BE2C (cell line): ENCODE results near the gene ASTN2.

Experiments used
- DNase-seq: peaks from one replicate; pipeline ENCODE4 v3.0.0-alpha.2; 2020
- H3K27me3 ChIP-seq: fragments of 250-450 bp; sonication (Bioruptor Pico); 2 replicates; pipeline ENCODE4 v1.5.1; 2020; ENCODE audit warnings: mild to moderate bottlenecking
- H3K36me3 ChIP-seq: fragments of 250-450 bp; sonication (Bioruptor Pico); 2 replicates; pipeline ENCODE4 v1.5.1; 2020; ENCODE audit warnings: mild to moderate bottlenecking
- H3K4me1 ChIP-seq: fragments of 250-450 bp; sonication (Bioruptor Pico); 2 replicates; pipeline ENCODE4 v1.5.1; 2020
- H3K4me3 ChIP-seq: 2 replicates; pipeline ENCODE4 v1.5.1; 2011; ENCODE audit warnings: low read depth, low read length
- H3K9me3 ChIP-seq: fragments of 250-450 bp; sonication (Bioruptor Pico); 2 replicates; pipeline ENCODE4 v1.5.1; 2020
- CTCF ChIP-seq: IDR thresholded peaks from 2 replicates; pipeline ENCODE4 v1.5.1; 2012; ENCODE audit warnings: mild to moderate bottlenecking, low read depth, low read length

ASTN2 gene

DNA sequence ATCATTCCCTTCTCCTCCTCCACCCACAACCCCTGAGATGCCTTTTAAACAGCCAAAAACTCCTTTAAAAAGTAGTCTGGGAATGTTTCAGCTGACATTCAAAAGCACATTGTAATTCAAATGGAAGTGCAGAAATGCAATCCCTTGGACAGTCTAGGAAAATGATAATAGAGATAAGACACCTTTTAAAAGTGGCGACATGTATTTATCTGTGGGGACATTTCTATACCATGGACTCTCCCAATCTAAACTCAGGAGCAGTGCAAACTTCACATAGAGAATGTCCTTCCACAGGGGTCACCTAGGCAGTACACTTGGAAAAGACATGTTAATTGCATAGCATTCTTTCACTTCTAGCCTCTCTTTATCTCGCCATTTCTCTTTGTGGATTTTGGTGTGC is 694.7 kb downstream of the ASTN2 start:
- Histone ChIP-seq H3K4me1 (0 out of 2 replicates have a peak, but pooled peaks cover 2% of the 10 kb centered on the region), H3K36me3 (peaks cover 42% of the 10 kb centered on the region), H3K4me3 (no peak overlapping the region), H3K9me3 (no peaks in the 10 kb centered on the region), H3K27me3 (no peaks in the 10 kb centered on the region)
- TF ChIP-seq CTCF, result no peak
- DNase-seq, result no peak

DNA sequence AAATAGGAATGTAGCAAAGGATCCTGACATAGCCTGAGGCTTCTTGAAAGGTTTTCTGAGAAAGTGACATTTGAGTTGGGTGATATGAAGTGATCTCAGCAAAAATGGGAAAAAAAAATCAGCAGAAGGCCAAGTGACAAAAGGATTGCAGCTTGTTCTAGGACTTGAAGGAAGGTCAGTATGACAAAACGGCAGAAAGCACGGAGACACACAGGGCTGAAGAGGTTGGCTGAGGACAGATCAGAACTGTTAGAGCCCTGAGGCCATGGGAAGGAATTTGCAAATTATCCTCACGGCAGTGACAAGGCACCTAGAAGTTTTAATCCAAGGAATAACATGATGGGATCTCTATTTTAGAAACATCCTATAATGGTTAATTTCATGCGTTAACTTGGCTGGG is 696.7 kb downstream of the ASTN2 start:
- TF ChIP-seq CTCF, result no peak
- H3K9me3 ChIP-seq, result no peaks in the 10 kb centered on the region
- no peak for DNase-seq
- H3K36me3 ChIP-seq, result peaks cover 36% of the 10 kb centered on the region
- no peaks in the 10 kb centered on the region for H3K27me3 ChIP-seq
- H3K4me1 ChIP-seq, result peaks cover 2% of the 10 kb centered on the region; the same call in 1 of the 2 replicates
- no peak overlapping the region for H3K4me3 ChIP-seq

- H3K27me3 ChIP-seq, result no peaks in the 10 kb centered on the region
- TF ChIP-seq CTCF, result no peak
- peaks cover 2% of the 10 kb centered on the region; the same call in 1 of the 2 replicates for H3K4me1 ChIP-seq
- no peak overlapping the region for H3K4me3 ChIP-seq
- H3K36me3 ChIP-seq, result peaks cover 33% of the 10 kb centered on the region
- no peak for DNase-seq
- no peaks in the 10 kb centered on the region for H3K9me3 ChIP-seq
These were observed 697.7 kb downstream of the ASTN2 start for GRCh38 chr9:116717150-116717549.

DNA sequence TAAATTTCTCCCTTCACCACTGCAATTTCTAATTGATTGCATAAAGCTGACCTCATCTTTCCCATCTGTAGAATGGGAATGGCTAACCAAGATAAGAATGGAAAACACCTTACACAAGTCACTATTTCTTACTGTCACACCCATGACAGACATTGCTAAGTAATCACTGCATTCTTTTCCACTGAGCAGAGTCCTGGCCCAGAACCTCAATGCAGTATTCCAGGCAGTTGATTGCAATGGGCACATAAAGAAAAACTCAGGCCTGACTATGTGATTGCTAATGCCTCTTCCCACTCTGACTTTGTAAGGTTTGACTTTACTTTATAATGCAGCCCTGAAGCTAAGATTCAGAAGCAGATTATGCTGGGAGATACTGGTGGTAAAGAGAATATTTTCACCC is 698.4 kb downstream of the ASTN2 start:
- no peak overlapping the region for H3K4me3 ChIP-seq
- no peak for TF ChIP-seq CTCF
- peaks cover 27% of the 10 kb centered on the region for H3K36me3 ChIP-seq
- no peaks in the 10 kb centered on the region for H3K9me3 ChIP-seq
- no peak for DNase-seq
- H3K4me1 ChIP-seq, result peaks cover 2% of the 10 kb centered on the region; the same call in 1 of the 2 replicates
- H3K27me3 ChIP-seq, result no peaks in the 10 kb centered on the region

- peaks cover 27% of the 10 kb centered on the region for H3K36me3 ChIP-seq
- no peak overlapping the region for H3K4me3 ChIP-seq
- no peaks in the 10 kb centered on the region for H3K27me3 ChIP-seq
- no peak for DNase-seq
- peaks cover 2% of the 10 kb centered on the region; the same call in 1 of the 2 replicates for H3K4me1 ChIP-seq
- no peak for TF ChIP-seq CTCF
- no peaks in the 10 kb centered on the region for H3K9me3 ChIP-seq
These were observed 699.1 kb downstream of the ASTN2 start for GRCh38 chr9:116715751-116716150.

DNA sequence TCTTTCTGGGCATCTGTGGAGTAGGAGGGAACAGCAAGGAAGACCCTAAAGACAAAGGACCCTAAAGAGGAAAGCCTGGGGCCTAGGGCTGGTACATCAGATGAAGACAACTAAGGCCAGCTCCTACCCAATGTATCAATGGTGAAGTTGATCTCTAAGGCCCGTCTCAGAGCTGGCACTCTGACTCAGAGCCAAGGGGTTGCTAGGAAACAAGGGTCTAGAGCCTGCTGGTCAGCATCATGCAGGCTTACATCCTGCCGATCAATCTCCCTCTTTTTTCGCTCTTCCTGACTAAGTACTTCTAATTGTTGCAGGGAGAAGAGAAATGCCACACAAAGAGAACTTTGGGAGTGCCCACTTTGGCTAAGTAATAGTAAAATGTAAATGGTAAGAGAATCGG is 701.6 kb downstream of the ASTN2 start:
- H3K27me3 ChIP-seq, result no peaks in the 10 kb centered on the region
- no peak overlapping the region for H3K4me3 ChIP-seq
- TF ChIP-seq CTCF, result no peak
- peak; percentile 32 for DNase-seq
- peaks cover 16% of the 10 kb centered on the region for H3K36me3 ChIP-seq
- peaks cover 2% of the 10 kb centered on the region; the same call in 1 of the 2 replicates for H3K4me1 ChIP-seq
- H3K9me3 ChIP-seq, result no peaks in the 10 kb centered on the region
